Upper lobe of left lung (tissue), 4 donors: ENCODE data around the gene MGMT.

Experiments used
- CTCF ChIP-seq, 6 experiments: fragments of 450-650 bp in 4 of 6; fragments of 200-600 bp in 2 of 6; sonication (generic) in 2 of 6; IDR thresholded peaks; one replicate each; pipeline ENCODE4 v1.5.1; 2016 to 2019; ENCODE audit warnings: antibody characterized with exemption in 6 of 6
- EP300 ChIP-seq, 4 donors: sonication (generic); formaldehyde crosslinking; IDR thresholded peaks; one replicate each; pipeline ENCODE4 v1.5.1; 2017; ENCODE audit warnings: antibody characterized with exemption in 4 of 4, control low read depth in 2 of 4
- POLR2A ChIP-seq, 4 donors: fragments of 450-650 bp; IDR thresholded peaks; one replicate each; pipeline ENCODE4 v1.5.1; 2016 to 2017; ENCODE audit warnings: antibody characterized with exemption in 4 of 4, mild to moderate bottlenecking in 2 of 4
- POLR2AphosphoS5 ChIP-seq, 2 donors: sonication (generic); formaldehyde crosslinking; IDR thresholded peaks; one replicate each; pipeline ENCODE4 v1.5.1; 2017; ENCODE audit warnings: antibody characterized with exemption in 2 of 2

GRCh38 chr10:129771024-129771423 lies 304.0 kb downstream of the MGMT start:
- no peak for TF ChIP-seq POLR2AphosphoS5 (IDR thresholded peaks at IDR 0.05)
- no peak for TF ChIP-seq CTCF (IDR thresholded peaks at IDR 0.05)
- no peak for TF ChIP-seq POLR2A (IDR thresholded peaks at IDR 0.05)
- TF ChIP-seq EP300 (IDR thresholded peaks at IDR 0.05): no peak
